ENCODE measurements around the gene COL1A1.

The COL1A1 gene

GRCh38 chr17:50171371-50172071, 29.9 kb downstream of the COL1A1 start:
- no peak for TF ChIP-seq POLR2A (IDR thresholded peaks at IDR 0.05; ENCODE audit: low read length)

GRCh38 chr17:50170662-50171370, 30.6 kb downstream of the COL1A1 start:
- DNase-seq = no peak
- no peak for TF ChIP-seq POLR2A (IDR thresholded peaks at IDR 0.05; ENCODE audit: low read length)
- no peak for TF ChIP-seq GATA1 (IDR thresholded peaks at IDR 0.05; ENCODE audit: low read depth, low read length)

More at GRCh38 chr17:50171371-50172071, 29.9 kb downstream of the COL1A1 start:
- no peak for DNase-seq

GRCh38 chr17:50169881-50170459, 31.5 kb downstream of the COL1A1 start:
- DNase-seq = no peak
- TF ChIP-seq POLR2A (IDR thresholded peaks at IDR 0.05; ENCODE audit: low read length) (no peak), GATA1 (IDR thresholded peaks at IDR 0.05; ENCODE audit: low read depth, low read length) (no peak)

GRCh38 chr17:50169121-50169764, 32.2 kb downstream of the COL1A1 start:
- TF ChIP-seq GATA1 (IDR thresholded peaks at IDR 0.05; ENCODE audit: low read depth, low read length) = no peak
- TF ChIP-seq POLR2A (IDR thresholded peaks at IDR 0.05; ENCODE audit: low read length) = no peak
- peak; percentile 73 to 76 for DNase-seq

DNA sequence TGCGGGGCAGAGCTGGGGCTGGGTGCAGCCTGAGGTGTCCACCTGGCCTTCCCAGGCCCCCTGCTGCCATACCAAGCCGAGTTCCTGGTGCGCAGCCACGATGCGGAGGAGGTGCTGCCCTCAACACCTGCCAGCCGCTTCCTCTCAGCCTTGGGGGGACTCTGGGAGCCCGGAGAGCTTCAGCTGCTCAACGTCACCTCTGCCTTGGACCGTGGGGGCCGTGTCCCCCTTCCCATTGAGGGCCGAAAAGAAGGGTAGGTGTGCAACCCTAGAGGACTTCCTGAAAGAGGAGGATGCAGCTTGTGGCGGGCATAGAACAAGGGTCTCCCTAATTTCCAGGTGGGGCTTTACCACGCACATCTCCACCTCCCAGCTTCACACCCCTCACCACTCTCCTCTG, 33.1 kb downstream of the COL1A1 start:
- TF ChIP-seq POLR2A (IDR thresholded peaks at IDR 0.05; ENCODE audit: low read length) (no peak), GATA1 (IDR thresholded peaks at IDR 0.05; ENCODE audit: low read depth, low read length) (no peak)
- DNase-seq = no peak

DNA sequence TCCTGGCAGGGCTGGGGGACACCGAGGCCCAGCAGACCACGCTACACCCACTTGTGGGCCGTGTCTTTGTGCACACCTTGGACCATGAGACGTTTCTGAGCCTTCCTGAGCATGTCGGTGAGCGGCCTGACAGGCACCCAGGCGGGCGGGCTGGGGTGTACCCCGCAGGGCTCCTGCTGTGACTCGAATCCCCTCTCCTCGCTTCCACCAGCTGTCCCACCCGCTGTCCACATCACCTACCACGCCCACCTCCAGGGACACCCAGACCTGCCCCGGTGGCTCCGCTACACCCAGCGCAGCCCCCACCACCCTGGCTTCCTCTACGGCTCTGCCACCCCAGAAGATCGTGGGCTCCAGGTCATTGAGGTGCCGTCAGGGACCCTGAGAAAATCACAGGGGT, 34.1 kb downstream of the COL1A1 start:
- no peak for TF ChIP-seq POLR2A (IDR thresholded peaks at IDR 0.05; ENCODE audit: low read length)
- no peak for TF ChIP-seq GATA1 (IDR thresholded peaks at IDR 0.05; ENCODE audit: low read depth, low read length)
- no peak for DNase-seq

- no peak for TF ChIP-seq GATA1 (IDR thresholded peaks at IDR 0.05; ENCODE audit: low read depth, low read length)
- no peak for TF ChIP-seq POLR2A (IDR thresholded peaks at IDR 0.05; ENCODE audit: low read length)
- no peak for DNase-seq
Observed at GRCh38 chr17:50166518-50167181, 34.8 kb downstream of the COL1A1 start.

DNA sequence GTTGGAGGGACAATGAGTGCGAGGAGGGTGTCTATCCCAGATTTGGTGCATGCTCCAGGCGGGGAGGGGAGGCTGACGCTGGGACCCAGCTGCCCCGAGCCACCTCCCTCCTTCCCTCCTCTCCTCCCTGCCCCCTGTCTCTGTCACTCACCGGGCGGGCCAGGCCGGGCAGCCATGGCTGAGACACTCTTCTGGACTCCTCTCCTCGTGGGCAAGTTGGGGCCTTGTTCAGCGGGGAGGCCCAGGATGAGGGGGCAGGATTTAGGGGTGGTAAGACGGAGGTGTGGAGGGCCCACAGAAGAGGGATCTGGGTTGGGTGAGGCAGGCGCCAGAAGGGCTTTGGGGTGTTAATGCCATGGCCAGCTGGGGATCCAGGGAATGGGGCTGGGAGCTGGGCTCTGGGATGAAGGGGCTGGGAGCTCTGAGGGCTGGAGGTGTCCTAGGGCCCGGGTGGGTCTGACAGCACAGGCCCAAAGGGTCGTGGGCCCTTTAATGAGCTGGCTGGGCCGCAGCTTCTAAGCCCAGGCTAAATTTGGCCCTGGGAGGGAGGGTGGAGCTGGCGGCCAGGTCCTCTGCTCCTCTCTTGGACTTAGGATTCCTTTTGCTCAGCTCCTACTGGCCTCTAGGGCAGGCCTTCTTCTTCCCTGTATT, 35.4 kb downstream of the COL1A1 start, which contains the start of gene SGCA:
SGCA (plus strand) TSS at position 139 of the 651 bp plus-strand sequence; CDS start at position 175, 36 bp downstream.
- TF ChIP-seq POLR2A (IDR thresholded peaks at IDR 0.05; ENCODE audit: low read length) (no peak), GATA1 (IDR thresholded peaks at IDR 0.05; ENCODE audit: low read depth, low read length) (no peak)
- no peak for DNase-seq

- no peak for TF ChIP-seq GATA1 (IDR thresholded peaks at IDR 0.05; ENCODE audit: low read depth, low read length)
- no peak for TF ChIP-seq POLR2A (IDR thresholded peaks at IDR 0.05; ENCODE audit: low read length)
- DNase-seq = no peak
Observed at GRCh38 chr17:50165466-50165865, 36.0 kb downstream of the COL1A1 start.

- TF ChIP-seq POLR2A (IDR thresholded peaks at IDR 0.05; ENCODE audit: low read length) = no peak
- TF ChIP-seq GATA1 (IDR thresholded peaks at IDR 0.05; ENCODE audit: low read depth, low read length) = no peak
- no peak for DNase-seq
Observed at GRCh38 chr17:50165066-50165465, 36.4 kb downstream of the COL1A1 start.

GRCh38 chr17:50164697-50164988, 36.8 kb downstream of the COL1A1 start:
- DNase-seq = no peak
- TF ChIP-seq GATA1 (IDR thresholded peaks at IDR 0.05; ENCODE audit: low read depth, low read length) = no peak
- TF ChIP-seq POLR2A (IDR thresholded peaks at IDR 0.05; ENCODE audit: low read length) = no peak

DNA sequence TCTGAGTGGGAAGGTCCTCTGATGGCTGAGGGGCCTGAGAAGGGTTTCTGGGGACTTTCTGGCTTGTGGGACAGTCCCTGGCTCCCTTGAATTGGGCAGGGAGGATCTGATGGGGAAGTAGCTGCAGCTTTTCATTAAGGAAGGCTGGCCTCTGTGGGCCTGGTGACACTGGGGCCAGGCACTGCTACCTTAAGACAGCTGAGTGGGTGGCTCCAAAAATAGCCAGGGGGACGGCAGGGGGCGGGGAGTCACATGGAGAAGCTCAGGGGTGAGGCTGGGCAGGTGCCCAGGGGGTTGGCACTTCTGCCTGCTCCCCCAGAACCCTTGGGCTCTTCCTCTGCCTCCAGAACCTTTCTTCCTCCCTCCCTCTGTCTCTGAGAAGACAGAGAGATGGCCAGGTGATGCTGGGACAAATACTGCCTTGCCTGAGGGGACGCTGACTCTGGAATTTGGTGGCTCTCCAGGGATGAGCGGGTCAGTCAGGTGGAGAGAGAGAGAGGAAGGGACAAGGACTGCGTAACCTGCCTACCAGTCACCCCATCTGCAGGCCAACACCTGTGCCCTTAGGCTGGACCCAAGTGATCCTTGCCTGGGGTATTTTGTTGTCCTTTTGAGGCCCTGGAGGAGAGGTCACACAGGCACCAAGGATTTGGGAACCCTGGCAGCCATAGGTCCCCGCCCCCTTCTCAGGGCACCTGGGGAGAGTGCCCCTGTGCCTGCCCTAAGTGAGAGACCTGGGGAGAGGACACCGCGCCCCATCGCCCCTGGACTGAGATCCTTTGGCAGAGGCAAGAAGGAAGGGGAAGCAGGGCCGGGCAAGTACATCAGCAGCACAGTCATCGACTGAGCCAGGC, 37.4 kb downstream of the COL1A1 start:
- DNase-seq = no peak

More for the DNA sequence above, 37.4 kb downstream of the COL1A1 start:
- no peak for TF ChIP-seq POLR2A (IDR thresholded peaks at IDR 0.05; ENCODE audit: low read length)
- no peak for TF ChIP-seq GATA1 (IDR thresholded peaks at IDR 0.05; ENCODE audit: low read depth, low read length)

Data from erythroblast (primary cell).